Measurements from ENCODE around the gene MRPS26.

MRPS26 gene

GRCh38 chr20:3085571-3086072 is 39.8 kb downstream of the MRPS26 start:
- DNase-seq (ENCODE audit: low read depth), result no peak
- no peak overlapping the region for H3K4me3 ChIP-seq (ENCODE audit: low read length)
- TF ChIP-seq, protein P1, sequence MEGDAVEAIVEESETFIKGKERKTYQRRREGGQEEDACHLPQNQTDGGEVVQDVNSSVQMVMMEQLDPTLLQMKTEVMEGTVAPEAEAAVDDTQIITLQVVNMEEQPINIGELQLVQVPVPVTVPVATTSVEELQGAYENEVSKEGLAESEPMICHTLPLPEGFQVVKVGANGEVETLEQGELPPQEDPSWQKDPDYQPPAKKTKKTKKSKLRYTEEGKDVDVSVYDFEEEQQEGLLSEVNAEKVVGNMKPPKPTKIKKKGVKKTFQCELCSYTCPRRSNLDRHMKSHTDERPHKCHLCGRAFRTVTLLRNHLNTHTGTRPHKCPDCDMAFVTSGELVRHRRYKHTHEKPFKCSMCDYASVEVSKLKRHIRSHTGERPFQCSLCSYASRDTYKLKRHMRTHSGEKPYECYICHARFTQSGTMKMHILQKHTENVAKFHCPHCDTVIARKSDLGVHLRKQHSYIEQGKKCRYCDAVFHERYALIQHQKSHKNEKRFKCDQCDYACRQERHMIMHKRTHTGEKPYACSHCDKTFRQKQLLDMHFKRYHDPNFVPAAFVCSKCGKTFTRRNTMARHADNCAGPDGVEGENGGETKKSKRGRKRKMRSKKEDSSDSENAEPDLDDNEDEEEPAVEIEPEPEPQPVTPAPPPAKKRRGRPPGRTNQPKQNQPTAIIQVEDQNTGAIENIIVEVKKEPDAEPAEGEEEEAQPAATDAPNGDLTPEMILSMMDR (conservative IDR thresholded peaks at IDR 0.05; ENCODE audit: low read length), result no peak

GRCh38 chr20:3088031-3088430 is 42.2 kb downstream of the MRPS26 start:
- DNase-seq (ENCODE audit: low read depth), result no peak
- TF ChIP-seq, protein P1 (conservative IDR thresholded peaks at IDR 0.05; ENCODE audit: low read length), result no peak
- H3K4me3 ChIP-seq (ENCODE audit: low read length), result no peak overlapping the region

GRCh38 chr20:3090565-3090964 is 44.7 kb downstream of the MRPS26 start:
- H3K4me3 ChIP-seq (ENCODE audit: low read length), result no peak overlapping the region
- no peak for DNase-seq (ENCODE audit: low read depth)
- TF ChIP-seq, protein P1 (conservative IDR thresholded peaks at IDR 0.05; ENCODE audit: low read length), result no peak

DNA sequence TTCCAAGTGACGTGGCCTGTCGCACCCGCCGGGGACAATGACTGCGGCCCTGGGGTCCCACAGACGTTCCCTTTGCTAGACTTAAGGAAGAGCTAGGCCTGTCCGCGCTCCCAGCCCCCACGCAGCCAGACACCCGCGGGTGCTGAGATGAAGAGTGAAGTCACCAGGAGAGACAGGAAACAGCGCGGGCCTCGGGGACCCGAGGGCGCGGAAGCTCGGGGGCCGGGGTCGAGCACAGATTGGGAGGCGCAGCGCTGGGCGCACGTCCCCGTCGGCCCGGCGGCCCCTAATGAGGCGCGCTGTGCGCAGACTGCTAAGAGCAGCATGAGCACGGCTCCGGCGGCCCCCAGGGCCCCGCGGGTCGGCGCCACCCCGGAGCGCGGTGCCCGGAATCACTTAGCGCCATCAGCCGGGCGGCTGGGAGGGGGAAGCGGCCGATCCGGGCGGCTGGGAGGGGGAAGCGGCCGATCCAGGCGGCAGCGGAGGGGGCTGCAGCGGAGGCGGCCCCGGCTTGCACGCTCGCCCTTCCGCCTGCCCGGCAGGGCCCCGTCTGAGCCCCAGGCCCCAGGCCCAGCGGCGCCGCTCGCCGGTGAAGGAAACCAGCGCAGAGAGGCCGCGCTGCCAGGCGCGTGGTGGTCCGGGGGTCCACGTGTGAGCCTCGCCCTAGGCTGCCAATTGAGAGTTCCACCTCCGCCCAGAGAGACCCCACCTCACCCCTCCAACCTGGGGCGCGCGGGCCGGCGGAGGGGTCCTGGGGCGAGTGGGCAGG is 46.9 kb downstream of the MRPS26 start:
- TF ChIP-seq, protein P1 (conservative IDR thresholded peaks at IDR 0.05; ENCODE audit: low read length), result no peak
- no peak for DNase-seq (ENCODE audit: low read depth)
- H3K4me3 ChIP-seq (ENCODE audit: low read length), result peak overlapping the region; percentile 24

DNA sequence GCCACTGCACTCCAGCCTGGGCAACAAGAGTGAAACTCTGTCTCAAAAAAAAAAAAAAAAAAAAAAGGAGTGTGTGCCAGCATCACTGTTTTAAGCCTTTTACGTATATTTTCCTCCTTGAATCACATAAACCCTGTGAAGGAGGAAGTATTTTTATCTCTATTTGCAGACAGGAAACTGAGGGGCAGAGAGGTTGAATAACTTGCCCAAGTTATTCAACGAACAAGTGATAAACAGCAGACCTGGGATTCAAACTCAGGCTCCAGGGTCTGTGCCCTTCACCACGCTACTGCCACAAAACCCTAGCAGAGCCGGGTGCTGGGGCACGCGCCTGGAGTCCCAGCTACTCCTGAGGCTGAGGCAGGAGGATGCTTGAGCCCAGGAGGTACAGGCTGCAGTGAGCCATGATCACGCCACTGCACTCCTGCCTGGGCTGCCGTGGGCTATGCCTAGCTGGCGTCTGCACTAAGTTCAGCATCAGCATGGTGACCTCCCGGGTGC is 48.1 kb downstream of the MRPS26 start:
- DNase-seq (ENCODE audit: low read depth), result no peak
- H3K4me3 ChIP-seq (ENCODE audit: low read length), result no peak overlapping the region
- TF ChIP-seq, protein P1 (conservative IDR thresholded peaks at IDR 0.05; ENCODE audit: low read length), result no peak

GRCh38 chr20:3094848-3095629 is 49.2 kb downstream of the MRPS26 start:
- DNase-seq (ENCODE audit: low read depth), result no peak
- H3K4me3 ChIP-seq (ENCODE audit: low read length), result no peak overlapping the region
- TF ChIP-seq, protein P1 (conservative IDR thresholded peaks at IDR 0.05; ENCODE audit: low read length), result no peak

Measured in AG10803 (cell line).